Cerebellar cortex (tissue), 1 donor: ENCODE results near the gene JPT1.
"Not testable (repeated sequence)": the region's sequence is repeated elsewhere in the genome, so short reads cannot be mapped to it uniquely, and the experiment has no call there.

Experiments
- DNase-seq: peaks from one replicate; pipeline ENCODE4 v3.0.0-alpha.2; 2015; ENCODE audit warnings: low spot score

The JPT1 gene

GRCh38 chr17:75129576-75129975, 24.7 kb downstream of the JPT1 start:
- no peak for DNase-seq

GRCh38 chr17:75128694-75129505, 25.4 kb downstream of the JPT1 start:
- DNase-seq, result peak; percentile 71

GRCh38 chr17:75127936-75128335, 26.4 kb downstream of the JPT1 start:
- DNase-seq, result not testable (repeated sequence)

- no peak for DNase-seq
Measured at GRCh38 chr17:75126954-75127353, 27.4 kb downstream of the JPT1 start.

- no peak for DNase-seq
Measured at GRCh38 chr17:75125984-75126383, 28.3 kb downstream of the JPT1 start.

- DNase-seq, result no peak
Measured at GRCh38 chr17:75124819-75125162, 29.5 kb downstream of the JPT1 start.

GRCh38 chr17:75124041-75124818, 30.1 kb downstream of the JPT1 start:
- DNase-seq, result no peak

GRCh38 chr17:75118307-75118706, 36.0 kb downstream of the JPT1 start:
- no peak for DNase-seq

GRCh38 chr17:75116737-75117136, 37.6 kb downstream of the JPT1 start:
- no peak for DNase-seq

- no peak for DNase-seq
Measured at GRCh38 chr17:75115555-75115954, 38.8 kb downstream of the JPT1 start.

GRCh38 chr17:75114552-75115314, 39.6 kb downstream of the JPT1 start:
- no peak for DNase-seq

- DNase-seq, result peak; percentile 96
Measured at GRCh38 chr17:75113798-75114551, 40.3 kb downstream of the JPT1 start.

GRCh38 chr17:75111777-75112335, 42.5 kb downstream of the JPT1 start:
- DNase-seq, result no peak

GRCh38 chr17:75110234-75110937, 43.9 kb downstream of the JPT1 start:
- DNase-seq, result no peak

GRCh38 chr17:75109407-75110233, 44.7 kb downstream of the JPT1 start, which contains the start of gene ARMC7:
Gene ARMC7 (plus strand): TSS chr17:75109969. CDS start chr17:75110289, 320 bp downstream.
- peak; percentile 85 for DNase-seq

- DNase-seq, result no peak
Measured at GRCh38 chr17:75109046-75109406, 45.3 kb downstream of the JPT1 start.

GRCh38 chr17:75108193-75108592, 46.1 kb downstream of the JPT1 start:
- DNase-seq, result no peak

GRCh38 chr17:75105126-75106080, 48.9 kb downstream of the JPT1 start:
- peak; percentile 88 for DNase-seq
